Measurements from ENCODE around the gene NOL4L. TPM values are rescaled to one million over a fixed set of nuclear protein-coding genes. Genes with fewer than 3 reads are reported as not detected.

NOL4L gene
- total RNA-seq, 1 experiment from 2014 or later, result 1.4 TPM

- intact Hi-C loops (cut with micrococcal nuclease; ENCODE audit: unreplicated experiment), result no loop called here
- H3K27me3 ChIP-seq (replicated peaks; ENCODE audit: insufficient read depth, low read depth, low read length, poor library complexity), result no peaks in the 10 kb centered on the region
- CTCF ChIA-PET, result no interaction called here
- no peaks in the 10 kb centered on the region for H3K9me3 ChIP-seq (ENCODE audit: low read depth, low read length, poor library complexity, severe bottlenecking)
- TF ChIP-seq, protein P1, sequence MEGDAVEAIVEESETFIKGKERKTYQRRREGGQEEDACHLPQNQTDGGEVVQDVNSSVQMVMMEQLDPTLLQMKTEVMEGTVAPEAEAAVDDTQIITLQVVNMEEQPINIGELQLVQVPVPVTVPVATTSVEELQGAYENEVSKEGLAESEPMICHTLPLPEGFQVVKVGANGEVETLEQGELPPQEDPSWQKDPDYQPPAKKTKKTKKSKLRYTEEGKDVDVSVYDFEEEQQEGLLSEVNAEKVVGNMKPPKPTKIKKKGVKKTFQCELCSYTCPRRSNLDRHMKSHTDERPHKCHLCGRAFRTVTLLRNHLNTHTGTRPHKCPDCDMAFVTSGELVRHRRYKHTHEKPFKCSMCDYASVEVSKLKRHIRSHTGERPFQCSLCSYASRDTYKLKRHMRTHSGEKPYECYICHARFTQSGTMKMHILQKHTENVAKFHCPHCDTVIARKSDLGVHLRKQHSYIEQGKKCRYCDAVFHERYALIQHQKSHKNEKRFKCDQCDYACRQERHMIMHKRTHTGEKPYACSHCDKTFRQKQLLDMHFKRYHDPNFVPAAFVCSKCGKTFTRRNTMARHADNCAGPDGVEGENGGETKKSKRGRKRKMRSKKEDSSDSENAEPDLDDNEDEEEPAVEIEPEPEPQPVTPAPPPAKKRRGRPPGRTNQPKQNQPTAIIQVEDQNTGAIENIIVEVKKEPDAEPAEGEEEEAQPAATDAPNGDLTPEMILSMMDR (conservative IDR thresholded peaks at IDR 0.05; ENCODE audit: low read depth, low read length), result no peak
- TF ChIP-seq EZH2 (IDR thresholded peaks at IDR 0.05; ENCODE audit: borderline replicate concordance, low read depth, low read length, poor library complexity, severe bottlenecking), result no peak
- H3K4me1 ChIP-seq (ENCODE audit: insufficient read depth, low read length, poor library complexity, severe bottlenecking), result peaks cover 11% of the 10 kb centered on the region
- no peak for DNase-seq (ENCODE audit: low spot score)
- no peaks in the 10 kb centered on the region for H3K36me3 ChIP-seq (ENCODE audit: insufficient read depth, low read length, poor library complexity, severe bottlenecking)
- no peak overlapping the region for H3K27ac ChIP-seq (ENCODE audit: low read depth, low read length, poor library complexity, severe bottlenecking)
- no peak overlapping the region for H3K4me3 ChIP-seq (ENCODE audit: low read depth, low read length, poor library complexity, severe bottlenecking)
- POLR2A ChIA-PET (ENCODE audit: low non-redundant PET), result interaction anchor here (0.7 kb wide), 1 partner anchor 212 kb away, joined by 3 read pairs; no protein-coding TSS in a partner anchor
- no TSS peak for BruUV-seq (replicated peaks)
These were observed 51.4 kb downstream of the NOL4L start for GRCh38 chr20:32533732-32534131.

DNA sequence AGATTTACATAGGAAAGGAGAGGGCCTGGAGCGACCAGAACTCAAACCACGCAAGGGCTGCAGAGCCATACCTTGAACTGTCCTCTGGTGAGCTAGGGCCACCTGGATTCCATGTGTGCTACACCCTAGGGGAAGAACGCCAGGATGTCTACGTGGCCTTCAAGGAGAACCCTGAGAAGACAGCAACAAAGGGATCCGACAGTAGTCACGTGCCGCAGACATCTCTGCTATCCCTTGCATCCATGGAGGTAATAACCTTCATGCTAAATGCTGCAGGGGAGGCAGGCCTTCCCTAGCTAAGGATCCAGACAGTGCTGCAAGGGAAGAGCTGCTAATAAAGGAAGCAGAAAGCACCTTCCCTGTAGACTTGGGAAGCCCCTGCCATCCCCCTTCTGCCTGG is 52.9 kb downstream of the NOL4L start:
- Histone ChIP-seq H3K9me3 (ENCODE audit: low read depth, low read length, poor library complexity, severe bottlenecking) (no peaks in the 10 kb centered on the region), H3K4me3 (ENCODE audit: low read depth, low read length, poor library complexity, severe bottlenecking) (no peak overlapping the region), H3K36me3 (ENCODE audit: insufficient read depth, low read length, poor library complexity, severe bottlenecking) (no peaks in the 10 kb centered on the region), H3K4me1 (ENCODE audit: insufficient read depth, low read length, poor library complexity, severe bottlenecking) (peaks cover 11% of the 10 kb centered on the region), H3K27me3 (replicated peaks; ENCODE audit: insufficient read depth, low read depth, low read length, poor library complexity) (no peaks in the 10 kb centered on the region), H3K27ac (ENCODE audit: low read depth, low read length, poor library complexity, severe bottlenecking) (no peak overlapping the region)
- ChIA-PET POLR2A (ENCODE audit: low non-redundant PET) (no interaction called here), CTCF (no interaction called here)
- TF ChIP-seq EZH2 (IDR thresholded peaks at IDR 0.05; ENCODE audit: borderline replicate concordance, low read depth, low read length, poor library complexity, severe bottlenecking), result no peak
- TF ChIP-seq, protein P1 (conservative IDR thresholded peaks at IDR 0.05; ENCODE audit: low read depth, low read length), result no peak
- DNase-seq (ENCODE audit: low spot score), result no peak
- BruUV-seq (replicated peaks), result no TSS peak
- intact Hi-C loops (cut with micrococcal nuclease; ENCODE audit: unreplicated experiment), result no loop called here

DNA sequence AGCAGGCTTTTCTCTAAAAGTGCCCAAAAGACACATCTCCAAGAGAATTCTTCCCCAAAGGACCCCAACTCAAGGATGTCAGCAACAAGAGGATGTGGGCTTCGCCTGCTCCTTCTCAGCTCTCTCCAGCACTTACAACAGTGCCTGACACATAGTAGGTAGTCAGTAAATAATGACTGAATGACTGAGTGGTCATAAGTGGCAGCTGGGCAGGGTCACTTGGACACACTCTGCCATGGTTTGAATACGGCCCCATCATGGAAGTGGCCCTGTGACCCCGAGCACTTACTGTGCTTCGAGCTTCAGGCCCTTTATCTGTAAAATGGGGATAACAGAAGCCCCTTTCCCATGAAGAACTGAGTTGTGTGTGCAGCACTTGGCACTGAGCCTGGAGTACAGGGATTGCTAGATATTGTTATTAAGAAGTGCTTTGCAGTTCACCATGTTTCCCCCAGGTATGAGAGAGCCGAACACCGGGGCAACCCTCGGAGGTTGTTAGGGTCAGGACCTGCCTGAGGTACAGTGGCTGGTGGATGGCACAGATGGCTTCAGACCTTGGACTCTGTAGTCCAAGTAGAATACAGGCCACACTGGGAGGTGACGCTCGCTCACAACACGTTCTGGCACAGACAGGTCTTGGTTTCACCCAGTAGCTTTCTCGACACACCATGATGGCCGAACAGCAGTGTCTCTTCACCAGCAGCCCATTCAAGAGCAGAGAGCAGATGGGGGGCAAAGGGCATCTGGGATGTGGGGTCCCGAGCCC is 56.0 kb downstream of the NOL4L start:
- no TSS peak for BruUV-seq (replicated peaks)
- no peak for DNase-seq (ENCODE audit: low spot score)
- TF ChIP-seq, protein P1 (conservative IDR thresholded peaks at IDR 0.05; ENCODE audit: low read depth, low read length), result no peak
- no peak for TF ChIP-seq EZH2 (IDR thresholded peaks at IDR 0.05; ENCODE audit: borderline replicate concordance, low read depth, low read length, poor library complexity, severe bottlenecking)
- no peaks in the 10 kb centered on the region for H3K36me3 ChIP-seq (ENCODE audit: insufficient read depth, low read length, poor library complexity, severe bottlenecking)
- CTCF ChIA-PET, result interaction anchor here (0.6 kb wide), 1 partner anchor 670 kb away, joined by 7 read pairs; no protein-coding TSS in a partner anchor
- POLR2A ChIA-PET (ENCODE audit: low non-redundant PET), result no interaction called here
- no peak overlapping the region for H3K4me3 ChIP-seq (ENCODE audit: low read depth, low read length, poor library complexity, severe bottlenecking)
- H3K4me1 ChIP-seq (ENCODE audit: insufficient read depth, low read length, poor library complexity, severe bottlenecking), result no peaks in the 10 kb centered on the region
- intact Hi-C loops (cut with micrococcal nuclease; ENCODE audit: unreplicated experiment), result no loop called here
- no peaks in the 10 kb centered on the region for H3K9me3 ChIP-seq (ENCODE audit: low read depth, low read length, poor library complexity, severe bottlenecking)
- H3K27me3 ChIP-seq (replicated peaks; ENCODE audit: insufficient read depth, low read depth, low read length, poor library complexity), result no peaks in the 10 kb centered on the region
- no peak overlapping the region for H3K27ac ChIP-seq (ENCODE audit: low read depth, low read length, poor library complexity, severe bottlenecking)

Data from A673 (cell line).